SH-SY5Y (cell line): Measurements from ENCODE around the gene TMEM232.

Experiments used
- GATA2 ChIP-seq: IDR thresholded peaks from 2 replicates; pipeline ENCODE4 v1.6.1; 2011; ENCODE audit warnings: mild to moderate bottlenecking, low read depth, low read length
- GATA3 ChIP-seq: IDR thresholded peaks from 2 replicates; pipeline ENCODE4 v1.6.1; 2011; ENCODE audit warnings: low read depth, mild to moderate bottlenecking, low read length, moderate library complexity

DNA sequence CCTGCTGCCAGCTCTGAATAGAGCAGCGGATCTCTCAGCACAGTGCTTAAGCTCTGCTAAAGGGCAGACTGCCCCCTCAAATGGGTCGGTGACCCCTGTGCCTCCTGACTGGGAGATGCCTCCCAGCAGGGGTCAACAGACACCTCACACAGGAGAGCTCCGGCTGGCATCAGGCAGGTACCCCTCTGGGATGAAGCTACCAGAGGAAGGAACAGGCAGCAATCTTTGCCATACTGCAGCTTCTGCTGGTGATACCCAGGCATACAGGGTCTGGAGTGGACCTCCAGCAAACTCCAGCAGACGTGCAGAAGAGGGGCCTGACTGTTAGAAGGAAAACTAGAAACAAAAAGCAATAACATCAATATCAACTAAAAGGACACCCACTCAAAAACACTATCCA is 131.6 kb downstream of the TMEM232 start:
- no peak for TF ChIP-seq GATA3
- TF ChIP-seq GATA2 = no peak
